HCT116 (cell line): ENCODE results near the gene UMAD1. TPM values are rescaled to one million over a fixed set of nuclear protein-coding genes. Genes with fewer than 3 reads are reported as not detected.

Source experiments
- ATAC-seq: fragments of 200-7000 bp; cut with Tn5 transposase; 2 replicates; pipeline ENCODE4 v1.9.1; 2020; ENCODE audit warnings: mild to moderate bottlenecking, moderate library complexity
- BruUV-seq: library from RNA; stranded (reverse); fragments of 400-500 nt; replicated peaks from 2 replicates; lab custom pipeline; 2021; lab: Mats Ljungman, UMichigan
- CTCF ChIA-PET: fragments of 300-600 bp; sonication (Branson Sonifier 250); formaldehyde crosslinking; loops from one replicate; lab custom pipeline; 2021; ENCODE audit warnings: antibody characterized with exemption; lab: Charles Lee
- POLR2A ChIA-PET: fragments of 300-600, 350-600 bp; sonication (Branson Sonifier 250); formaldehyde crosslinking; loops from one replicate; lab custom pipeline; 2021; ENCODE audit warnings: antibody characterized with exemption; lab: Charles Lee
- RAD21 ChIA-PET, 2 experiments: fragments of 300-600 bp; sonication (Branson Sonifier 250); formaldehyde crosslinking; loops; one replicate each; lab custom pipeline; 2023; ENCODE audit warnings: low total read pairs in 2 of 2; ENCODE audit not compliant: uncharacterized antibody in 2 of 2, unreplicated experiment in 2 of 2, low non-redundant PET in 1 of 2; lab: Charles Lee
- DNase-seq: peaks from one replicate; pipeline ENCODE4 v3.0.0-alpha.2; 2010; ENCODE audit warnings: low read depth, low spot score
- H2AFZ ChIP-seq: fragments of 200-600 bp; shearing (Covaris generic), sonication (generic); 2 replicates; pipeline ENCODE4 v1.6.1; 2017; ENCODE audit warnings: low read depth, mixed run types, mixed read lengths, antibody characterized with exemption, low read length; ENCODE audit not compliant: poor library complexity, severe bottlenecking
- H3K27ac ChIP-seq: 2 replicates; pipeline ENCODE4 v1.5.1; 2012; ENCODE audit warnings: low read depth, low read length
- H3K27me3 ChIP-seq: fragments of 200-600 bp; sonication (generic); 2 replicates; pipeline ENCODE4 v1.6.1; 2016; ENCODE audit warnings: mixed run types, low read length, mixed read lengths; ENCODE audit not compliant: insufficient read depth
- H3K36me3 ChIP-seq, 2 experiments: fragments of 200-500 bp in 1 of 2; fragments of 200-600 bp in 1 of 2; sonication (Bioruptor generic) in 1 of 2; sonication (generic) in 1 of 2; 2 replicates each; pipeline versions ENCODE4 v1.5.1 to v1.6.1; 2014 to 2016; ENCODE audit warnings: low read length in 2 of 2, inconsistent platforms in 1 of 2, mixed read lengths in 1 of 2, mixed run types in 1 of 2; ENCODE audit not compliant: insufficient read depth in 2 of 2, control insufficient read depth in 1 of 2
- H3K4me1 ChIP-seq, 2 experiments: fragments of 200-600 bp in 1 of 2; sonication (generic) in 1 of 2; 2 replicates each; pipeline versions ENCODE4 v1.5.1 to v1.6.1; 2012 to 2017; ENCODE audit warnings: low read length in 2 of 2, inconsistent platforms in 1 of 2, mild to moderate bottlenecking in 1 of 2, mixed read lengths in 1 of 2, mixed run types in 1 of 2, moderate library complexity in 1 of 2; ENCODE audit not compliant: insufficient read depth in 2 of 2, control insufficient read depth in 1 of 2
- H3K4me2 ChIP-seq: fragments of 200-600 bp; sonication (generic); 2 replicates; pipeline ENCODE4 v1.6.1; 2017; ENCODE audit warnings: mixed run types, low read length, mixed read lengths
- H3K4me3 ChIP-seq, 2 experiments: fragments of 200-600 bp in 1 of 2; sonication (generic) in 1 of 2; replicated peaks in 1 of 2; 2 replicates each; pipeline ENCODE4 v1.5.1; 2011 to 2016; ENCODE audit warnings: low read length in 2 of 2, control low read depth in 1 of 2, low read depth in 1 of 2, mild to moderate bottlenecking in 1 of 2, mixed read lengths in 1 of 2, mixed run types in 1 of 2
- H3K79me2 ChIP-seq: fragments of 200-600 bp; sonication (generic); 2 replicates; pipeline ENCODE4 v1.6.1; 2017; ENCODE audit warnings: mild to moderate bottlenecking, mixed run types, low read length, moderate library complexity, mixed read lengths; ENCODE audit not compliant: insufficient read depth
- H3K9ac ChIP-seq: fragments of 200-600 bp; sonication (generic); 2 replicates; pipeline ENCODE4 v1.6.1; 2016; ENCODE audit warnings: low read length, mixed read lengths
- H3K9me2 ChIP-seq: fragments of 200-600 bp; sonication (generic), shearing (Covaris generic); 2 replicates; pipeline ENCODE4 v1.6.1; 2017; ENCODE audit warnings: mixed run types, mild to moderate bottlenecking, moderate library complexity; ENCODE audit not compliant: insufficient read depth
- H3K9me3 ChIP-seq, 2 experiments: fragments of 200-500 bp in 1 of 2; fragments of 200-600 bp in 1 of 2; sonication (Bioruptor generic) in 1 of 2; sonication (generic) in 1 of 2; 2 replicates each; pipeline ENCODE4 v1.6.1; 2014 to 2017; ENCODE audit warnings: low read length in 2 of 2, mixed read lengths in 2 of 2, inconsistent platforms in 1 of 2, low read depth in 1 of 2, mild to moderate bottlenecking in 1 of 2, mixed run types in 1 of 2, moderate library complexity in 1 of 2; ENCODE audit not compliant: control insufficient read depth in 1 of 2, insufficient read depth in 1 of 2
- H4K20me1 ChIP-seq: fragments of 200-600 bp; sonication (generic), shearing (Covaris generic); 2 replicates; pipeline ENCODE4 v1.6.1; 2017; ENCODE audit warnings: mixed run types, mild to moderate bottlenecking, moderate library complexity; ENCODE audit not compliant: insufficient read depth
- ATF3 ChIP-seq: IDR thresholded peaks from 2 replicates; pipeline ENCODE4 v1.6.1; 2012
- CEBPB ChIP-seq: IDR thresholded peaks from 2 replicates; pipeline ENCODE4 v1.6.1; 2012; ENCODE audit warnings: low read depth
- CTCF ChIP-seq, 3 experiments: fragments of 200-600 bp in 1 of 3; sonication (generic) in 1 of 3; IDR thresholded peaks in 2 of 3; conservative IDR thresholded peaks in 1 of 3; 2 replicates each; pipeline ENCODE4 v1.5.1; 2012 to 2017; ENCODE audit warnings: low read depth in 2 of 3, low read length in 2 of 3, antibody characterized with exemption in 1 of 3, borderline replicate concordance in 1 of 3, control low read depth in 1 of 3, mild to moderate bottlenecking in 1 of 3, mixed read lengths in 1 of 3, mixed run types in 1 of 3, moderate library complexity in 1 of 3; ENCODE audit not compliant: insufficient read depth in 1 of 3
- ELF1 ChIP-seq: IDR thresholded peaks from 2 replicates; pipeline ENCODE4 v1.6.1; 2012; ENCODE audit warnings: low read depth, borderline replicate concordance
- EZH2 ChIP-seq: fragments of 200-600 bp; sonication (generic); IDR thresholded peaks from 2 replicates; pipeline ENCODE4 v1.6.1; 2017; ENCODE audit warnings: antibody characterized with exemption, mixed run types
- EZH2phosphoT487 ChIP-seq: fragments of 200-600 bp; IDR thresholded peaks from 2 replicates; pipeline ENCODE4 v1.6.1; 2018; ENCODE audit warnings: antibody characterized with exemption, borderline replicate concordance
- FOSL1 ChIP-seq: IDR thresholded peaks from 2 replicates; pipeline ENCODE4 v1.6.1; 2012; ENCODE audit warnings: low read depth
- JUND ChIP-seq: IDR thresholded peaks from 2 replicates; pipeline ENCODE4 v1.6.1; 2012
- MAX ChIP-seq: IDR thresholded peaks from 2 replicates; pipeline ENCODE4 v1.6.1; 2012
- POLR2A ChIP-seq: IDR thresholded peaks from 2 replicates; pipeline ENCODE4 v1.7.0; 2011; ENCODE audit warnings: borderline replicate concordance; ENCODE audit not compliant: insufficient read depth, insufficient read length; ENCODE audit errors: extremely low read depth
- POLR2AphosphoS5 ChIP-seq: IDR thresholded peaks from 2 replicates; pipeline ENCODE4 v1.6.1; 2011; ENCODE audit warnings: mild to moderate bottlenecking, low read depth, low read length, moderate library complexity
- REST ChIP-seq: IDR thresholded peaks from 2 replicates; pipeline ENCODE4 v1.6.1; 2012; ENCODE audit warnings: low read depth
- SP1 ChIP-seq: IDR thresholded peaks from 2 replicates; pipeline ENCODE4 v1.6.1; 2012; ENCODE audit warnings: low read depth
- SRF ChIP-seq: IDR thresholded peaks from 2 replicates; pipeline ENCODE4 v1.6.1; 2012; ENCODE audit warnings: low read depth
- TCF7L2 ChIP-seq: IDR thresholded peaks from 2 replicates; pipeline ENCODE4 v1.7.0; 2011; ENCODE audit warnings: borderline replicate concordance, inconsistent platforms; ENCODE audit not compliant: insufficient read depth, insufficient read length; ENCODE audit errors: extremely low read depth
- YY1 ChIP-seq: IDR thresholded peaks from 2 replicates; pipeline ENCODE4 v1.6.1; 2011; ENCODE audit warnings: low read length, low read depth, moderate library complexity, mild to moderate bottlenecking; ENCODE audit not compliant: insufficient replicate concordance; ENCODE audit errors: extremely low read depth
- ZBTB33 ChIP-seq: IDR thresholded peaks from 2 replicates; pipeline ENCODE4 v1.6.1; 2011; ENCODE audit warnings: mild to moderate bottlenecking, low read length, moderate library complexity; ENCODE audit not compliant: insufficient replicate concordance; ENCODE audit errors: extremely low read depth
- intact Hi-C: fragments of 100-400 bp; cut with micrococcal nuclease; formaldehyde crosslinking; loops from 2 replicates; pipeline ENCODE4 v1.10.0; 2022
- total RNA-seq: library from RNA; stranded (reverse); gene quantifications from one replicate; pipeline ENCODE4 v1.2.1, GENCODE V29; 2021; ENCODE audit not compliant: unreplicated experiment

The UMAD1 gene
- total RNA-seq, 1 experiment from 2014 or later: 12.7 TPM

- TF ChIP-seq ZBTB33: no peak
- no peak for TF ChIP-seq REST
- TF ChIP-seq EZH2: no peak
- TF ChIP-seq MAX: no peak
- TF ChIP-seq EZH2phosphoT487: no peak
- TF ChIP-seq CEBPB: no peak
- TF ChIP-seq FOSL1: no peak
Observed at GRCh38 chr7:7897509-7897908, 257.0 kb downstream of the UMAD1 start (continued).

- ATAC-seq (no peak), DNase-seq (no peak)
- no TSS peak for BruUV-seq
- Histone ChIP-seq H3K4me3 (no peak overlapping the region), H3K79me2 (no peaks in the 10 kb centered on the region), H3K4me1 (no peaks in the 10 kb centered on the region), H3K9me3 (no peaks in the 10 kb centered on the region), H3K9me2 (no peaks in the 10 kb centered on the region; the same call in 1 of the 2 replicates), H3K9ac (no peak overlapping the region), H3K27ac (no peak overlapping the region), H3K27me3 (no peaks in the 10 kb centered on the region), H4K20me1 (no peaks in the 10 kb centered on the region), H3K36me3 (no peaks in the 10 kb centered on the region), H3K4me2 (no peak overlapping the region), H2AFZ (no peak overlapping the region)
- ChIA-PET POLR2A (no interaction called here), RAD21 (no interaction called here), CTCF (no interaction called here)
- intact Hi-C loops: no loop called here
- TF ChIP-seq ELF1 (no peak), SRF (no peak), SP1 (no peak), ATF3 (no peak), CTCF (IDR thresholded peaks at IDR 0.05 in 2 of 3, conservative IDR thresholded peaks at IDR 0.05 in 1 of 3; ENCODE audit: borderline replicate concordance in 1 of 3, insufficient read depth in 1 of 3, low read depth in 2 of 3, low read length in 2 of 3) (no peak), MAX (no peak), POLR2AphosphoS5 (no peak), EZH2 (no peak), JUND (no peak), POLR2A (no peak), YY1 (no peak), CEBPB (no peak), TCF7L2 (no peak)
Observed at GRCh38 chr7:7897949-7898515, 257.5 kb downstream of the UMAD1 start.
